Neural progenitor cell (in vitro differentiated cells): Measurements from ENCODE around the gene SRBD1. TPM values are rescaled to one million over a fixed set of nuclear protein-coding genes. Genes with fewer than 3 reads are reported as not detected.

ENCODE experiments used
- DNase-seq: peaks from one replicate; pipeline ENCODE4 v3.0.0-alpha.2; 2016; ENCODE audit warnings: low spot score
- H2AFZ ChIP-seq: fragments of 200-600 bp; sonication (generic); replicated peaks from 2 replicates; pipeline ENCODE4 v1.6.1; 2016; ENCODE audit warnings: antibody characterized with exemption
- H3F3A ChIP-seq: fragments of 200-600 bp; sonication (generic); 2 replicates; pipeline ENCODE4 v1.6.1; 2016; ENCODE audit warnings: antibody characterized with exemption, low read depth
- H3K27ac ChIP-seq: fragments of 200-600 bp; sonication (generic); 2 replicates; pipeline ENCODE4 v1.5.1; 2016; ENCODE audit warnings: mild to moderate bottlenecking
- H3K27me3 ChIP-seq: fragments of 200-600 bp; sonication (generic); 2 replicates; pipeline ENCODE4 v1.6.1; 2016; ENCODE audit warnings: mild to moderate bottlenecking, moderate library complexity
- H3K36me3 ChIP-seq: fragments of 200-600 bp; sonication (generic); 2 replicates; pipeline ENCODE4 v1.5.1; 2016
- H3K4me1 ChIP-seq: fragments of 200-600 bp; sonication (generic); 2 replicates; pipeline ENCODE4 v1.6.1; 2016; ENCODE audit warnings: mixed run types
- H3K4me2 ChIP-seq: fragments of 200-600 bp; sonication (generic); 2 replicates; pipeline ENCODE4 v1.6.1; 2016
- H3K4me3 ChIP-seq: fragments of 200-600 bp; sonication (generic); 2 replicates; pipeline ENCODE4 v1.5.1; 2016
- H3K79me2 ChIP-seq: fragments of 200-600 bp; sonication (generic); 2 replicates; pipeline ENCODE4 v1.6.1; 2016; ENCODE audit warnings: low read depth
- H3K9ac ChIP-seq: fragments of 200-600 bp; sonication (generic); 2 replicates; pipeline ENCODE4 v1.6.1; 2016
- H3K9me3 ChIP-seq: fragments of 200-600 bp; sonication (generic); 2 replicates; pipeline ENCODE4 v1.5.1; 2016; ENCODE audit warnings: low read depth
- H4K20me1 ChIP-seq: fragments of 200-600 bp; sonication (generic); 2 replicates; pipeline ENCODE4 v1.6.1; 2016; ENCODE audit warnings: low read depth
- H3K27ac Mint-ChIP-seq: 3 replicates; pipeline ENCODE4 v1.8.0; 2021; ENCODE audit warnings: mixed read lengths
- H3K27me3 Mint-ChIP-seq: 2 replicates; pipeline ENCODE4 v1.8.0; 2022; ENCODE audit warnings: low read depth, mild to moderate bottlenecking, inconsistent platforms, moderate library complexity, mixed read lengths; ENCODE audit not compliant: insufficient read depth
- H3K36me3 Mint-ChIP-seq: 3 replicates; pipeline ENCODE4 v1.8.0; 2021; ENCODE audit warnings: mixed read lengths
- H3K4me1 Mint-ChIP-seq: 3 replicates; pipeline ENCODE4 v1.8.0; 2021; ENCODE audit warnings: mixed read lengths
- H3K4me3 Mint-ChIP-seq: 3 replicates; pipeline ENCODE4 v1.8.0; 2021; ENCODE audit warnings: mild to moderate bottlenecking, moderate library complexity, mixed read lengths
- H3K9me3 Mint-ChIP-seq: 3 replicates; pipeline ENCODE4 v1.8.0; 2020; ENCODE audit warnings: mixed read lengths
- EZH2 ChIP-seq: fragments of 200-600 bp; sonication (generic); IDR thresholded peaks from 2 replicates; pipeline ENCODE4 v1.6.1; 2017; ENCODE audit warnings: antibody characterized with exemption, mild to moderate bottlenecking, moderate library complexity
- EZH2phosphoT487 ChIP-seq: fragments of 200-600 bp; sonication (generic); IDR thresholded peaks from 2 replicates; pipeline ENCODE4 v1.6.1; 2017; ENCODE audit warnings: antibody characterized with exemption
- total RNA-seq: library from RNA; depleted of rRNA; stranded (reverse); fragments of >200 nt; gene quantifications from 2 replicates; pipeline ENCODE4 v1.2.3, GENCODE V29; 2015; ENCODE audit warnings: low replicate concordance
- TF ChIP-seq, protein P1 (sequence below): fragments of 200-600 bp; sonication (generic); IDR thresholded peaks from 2 replicates; pipeline ENCODE4 v1.5.1; 2017; ENCODE audit warnings: antibody characterized with exemption, mild to moderate bottlenecking

SRBD1 gene
- total RNA-seq, 1 donor from 2014 or later = 37.2 TPM

GRCh38 chr2:45540942-45541341 lies 70.1 kb downstream of the SRBD1 start:
- H3K27me3 ChIP-seq = no peaks in the 10 kb centered on the region
- no peaks in the 10 kb centered on the region for H3F3A ChIP-seq
- H3K4me1 ChIP-seq = no peaks in the 10 kb centered on the region
- no peak overlapping the region for H3K4me3 Mint-ChIP-seq
- H3K27me3 Mint-ChIP-seq = peaks cover 2% of the 10 kb centered on the region
- H4K20me1 ChIP-seq = no peaks in the 10 kb centered on the region
- no peaks in the 10 kb centered on the region for H3K79me2 ChIP-seq
- no peak overlapping the region for H2AFZ ChIP-seq
- no peak overlapping the region for H3K4me2 ChIP-seq
- no peak overlapping the region for H3K27ac ChIP-seq
- no peaks in the 10 kb centered on the region for H3K9me3 ChIP-seq
- peaks cover 2% of the 10 kb centered on the region for H3K9me3 Mint-ChIP-seq
- no peak overlapping the region for H3K27ac Mint-ChIP-seq
- no peak for DNase-seq
- peaks cover 33% of the 10 kb centered on the region for H3K36me3 Mint-ChIP-seq
- H3K9ac ChIP-seq = no peak overlapping the region
- no peaks in the 10 kb centered on the region for H3K36me3 ChIP-seq
- no peak for TF ChIP-seq EZH2phosphoT487
- no peak for TF ChIP-seq EZH2
- TF ChIP-seq, protein P1, sequence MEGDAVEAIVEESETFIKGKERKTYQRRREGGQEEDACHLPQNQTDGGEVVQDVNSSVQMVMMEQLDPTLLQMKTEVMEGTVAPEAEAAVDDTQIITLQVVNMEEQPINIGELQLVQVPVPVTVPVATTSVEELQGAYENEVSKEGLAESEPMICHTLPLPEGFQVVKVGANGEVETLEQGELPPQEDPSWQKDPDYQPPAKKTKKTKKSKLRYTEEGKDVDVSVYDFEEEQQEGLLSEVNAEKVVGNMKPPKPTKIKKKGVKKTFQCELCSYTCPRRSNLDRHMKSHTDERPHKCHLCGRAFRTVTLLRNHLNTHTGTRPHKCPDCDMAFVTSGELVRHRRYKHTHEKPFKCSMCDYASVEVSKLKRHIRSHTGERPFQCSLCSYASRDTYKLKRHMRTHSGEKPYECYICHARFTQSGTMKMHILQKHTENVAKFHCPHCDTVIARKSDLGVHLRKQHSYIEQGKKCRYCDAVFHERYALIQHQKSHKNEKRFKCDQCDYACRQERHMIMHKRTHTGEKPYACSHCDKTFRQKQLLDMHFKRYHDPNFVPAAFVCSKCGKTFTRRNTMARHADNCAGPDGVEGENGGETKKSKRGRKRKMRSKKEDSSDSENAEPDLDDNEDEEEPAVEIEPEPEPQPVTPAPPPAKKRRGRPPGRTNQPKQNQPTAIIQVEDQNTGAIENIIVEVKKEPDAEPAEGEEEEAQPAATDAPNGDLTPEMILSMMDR = no peak
- peaks cover 2% of the 10 kb centered on the region for H3K4me1 Mint-ChIP-seq
- no peak overlapping the region for H3K4me3 ChIP-seq

DNA sequence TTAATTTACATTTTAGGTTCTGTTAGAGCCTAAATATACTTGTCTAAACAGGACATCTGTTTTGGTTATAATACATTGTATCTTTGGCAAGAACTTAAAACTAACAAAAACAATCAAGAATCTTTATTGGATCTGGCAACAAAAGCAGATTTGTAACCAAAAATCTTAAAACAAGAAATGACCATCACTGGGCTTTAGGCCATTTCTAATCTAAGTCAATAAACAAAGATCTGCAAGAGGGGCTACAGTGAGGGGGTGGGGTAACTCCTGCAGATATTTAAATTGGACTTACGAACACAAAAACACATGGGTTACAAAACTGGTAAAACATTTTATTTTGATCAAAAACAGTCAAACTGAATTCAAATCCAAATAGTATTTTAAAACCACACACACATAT lies 77.3 kb downstream of the SRBD1 start:
- Mint-ChIP-seq H3K9me3 (no peaks in the 10 kb centered on the region), H3K36me3 (peaks cover 12% of the 10 kb centered on the region), H3K4me1 (peaks cover 16% of the 10 kb centered on the region), H3K27ac (no peak overlapping the region), H3K4me3 (no peak overlapping the region), H3K27me3 (no peaks in the 10 kb centered on the region)
- Histone ChIP-seq H3K27ac (no peak overlapping the region), H3F3A (no peaks in the 10 kb centered on the region), H3K27me3 (no peaks in the 10 kb centered on the region), H3K4me3 (no peak overlapping the region), H3K4me1 (no peaks in the 10 kb centered on the region), H3K9ac (no peak overlapping the region), H3K4me2 (no peak overlapping the region), H3K9me3 (no peaks in the 10 kb centered on the region), H2AFZ (no peak overlapping the region), H3K79me2 (no peaks in the 10 kb centered on the region), H4K20me1 (no peaks in the 10 kb centered on the region), H3K36me3 (no peaks in the 10 kb centered on the region)
- TF ChIP-seq EZH2 (no peak), EZH2phosphoT487 (no peak)
- TF ChIP-seq, protein P1 = no peak
- DNase-seq = no peak

DNA sequence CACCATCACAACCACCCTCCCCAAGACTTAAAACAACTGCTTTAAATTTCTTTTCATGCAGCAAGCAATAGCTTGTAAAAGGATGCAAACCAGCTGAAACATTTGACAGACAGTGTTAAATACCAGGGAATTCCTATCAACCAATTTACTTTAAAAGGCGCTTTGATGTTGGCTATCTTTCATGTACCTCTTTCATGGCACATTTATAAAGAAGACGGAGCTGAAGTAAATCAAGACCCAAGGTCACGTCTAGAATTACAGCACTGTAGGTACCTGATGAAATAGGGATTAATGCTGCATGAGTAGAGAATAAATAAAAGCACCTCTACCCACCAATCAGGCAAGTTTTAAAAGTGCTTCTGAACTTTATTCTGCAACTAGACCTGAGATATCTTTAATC lies 78.9 kb downstream of the SRBD1 start:
- peak overlapping the region; percentile 13 for H3K4me3 Mint-ChIP-seq
- no peak for TF ChIP-seq EZH2
- TF ChIP-seq EZH2phosphoT487 = no peak
- TF ChIP-seq, protein P1 = no peak
- Histone ChIP-seq H3K27ac (no peak overlapping the region), H3K4me3 (no peak overlapping the region), H3K9me3 (no peaks in the 10 kb centered on the region), H3K4me1 (no peaks in the 10 kb centered on the region), H3K79me2 (no peaks in the 10 kb centered on the region), H3K4me2 (no peak overlapping the region), H3K9ac (no peak overlapping the region), H4K20me1 (no peaks in the 10 kb centered on the region), H3K36me3 (no peaks in the 10 kb centered on the region), H3F3A (no peaks in the 10 kb centered on the region), H2AFZ (no peak overlapping the region), H3K27me3 (no peaks in the 10 kb centered on the region)
- no peaks in the 10 kb centered on the region for H3K9me3 Mint-ChIP-seq
- H3K27me3 Mint-ChIP-seq = no peaks in the 10 kb centered on the region
- H3K27ac Mint-ChIP-seq = no peak overlapping the region
- no peak for DNase-seq
- peaks cover 16% of the 10 kb centered on the region for H3K4me1 Mint-ChIP-seq
- peaks cover 9% of the 10 kb centered on the region for H3K36me3 Mint-ChIP-seq

GRCh38 chr2:45524016-45524415 lies 87.1 kb downstream of the SRBD1 start:
- no peaks in the 10 kb centered on the region for H3K27me3 Mint-ChIP-seq

More at GRCh38 chr2:45524016-45524415, 87.1 kb downstream of the SRBD1 start:
- H3K27me3 ChIP-seq = no peaks in the 10 kb centered on the region
- H3K36me3 Mint-ChIP-seq = peaks cover 16% of the 10 kb centered on the region
- no peaks in the 10 kb centered on the region for H4K20me1 ChIP-seq
- H3K4me2 ChIP-seq = no peak overlapping the region
- H3K79me2 ChIP-seq = no peaks in the 10 kb centered on the region
- H3K4me1 Mint-ChIP-seq = peaks cover 3% of the 10 kb centered on the region
- H2AFZ ChIP-seq = no peak overlapping the region
- no peak overlapping the region for H3K4me3 Mint-ChIP-seq
- no peaks in the 10 kb centered on the region for H3K9me3 ChIP-seq
- no peak overlapping the region for H3K27ac Mint-ChIP-seq
- H3K27ac ChIP-seq = no peak overlapping the region
- H3K4me3 ChIP-seq = no peak overlapping the region
- H3F3A ChIP-seq = no peaks in the 10 kb centered on the region
- no peak for DNase-seq
- TF ChIP-seq EZH2 = no peak
- TF ChIP-seq, protein P1 = no peak
- TF ChIP-seq EZH2phosphoT487 = no peak
- H3K9me3 Mint-ChIP-seq = peaks cover 2% of the 10 kb centered on the region
- peaks cover 4% of the 10 kb centered on the region for H3K36me3 ChIP-seq
- peaks cover 6% of the 10 kb centered on the region for H3K4me1 ChIP-seq
- no peak overlapping the region for H3K9ac ChIP-seq
